HG03175 (cell line): ENCODE results near the gene METTL21A.

Source experiments
- ATAC-seq: cut with Tn5 transposase; IDR thresholded peaks from one replicate; pipeline ENCODE4 v1.9.1; 2021; ENCODE audit warnings: mild to moderate bottlenecking, moderate library complexity; ENCODE audit not compliant: unreplicated experiment

METTL21A gene

DNA sequence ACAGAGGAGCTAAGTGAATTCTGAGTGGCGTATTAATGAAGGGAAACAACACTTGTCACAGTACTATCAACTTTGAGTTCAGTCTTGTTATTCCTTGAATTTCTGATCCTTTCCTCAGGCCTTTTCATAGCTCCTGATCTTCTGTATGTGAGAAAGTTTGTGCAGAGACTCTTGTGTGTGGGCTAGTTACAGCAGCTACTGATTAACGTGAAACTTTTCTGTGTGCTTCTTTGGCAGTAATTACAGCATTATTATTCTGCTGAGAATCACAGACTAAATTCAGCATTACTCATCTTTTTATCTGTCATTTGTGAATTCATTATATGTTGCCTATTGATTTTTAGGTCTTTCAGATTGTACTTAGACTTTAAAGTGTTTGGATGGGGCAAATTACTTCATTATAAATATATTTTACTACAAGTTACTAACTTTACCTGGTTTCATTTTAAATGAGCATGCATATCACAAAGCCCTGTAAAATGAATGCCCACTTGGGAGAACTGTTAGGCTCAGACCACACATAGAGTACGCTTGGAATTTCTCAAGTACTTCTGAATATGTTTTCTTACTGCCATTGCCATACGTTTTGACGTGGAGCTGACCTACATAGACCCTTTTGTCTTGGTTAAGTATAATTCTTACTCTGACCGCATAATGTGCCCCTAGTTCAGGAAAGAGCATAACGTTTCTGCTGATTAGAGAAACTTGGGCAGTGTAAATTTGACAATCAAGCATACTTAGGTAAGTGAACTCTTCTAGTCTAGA lies 59.3 kb downstream of the METTL21A start:
- no peak for ATAC-seq
